GM23248 (cell line): Measurements from ENCODE around the gene CCDC141. TPM values are rescaled to one million over a fixed set of nuclear protein-coding genes. Genes with fewer than 3 reads are reported as not detected.
A peak's percentile ranks its signal among the peaks of the same experiment; 100 is the strongest.
"Not testable (repeated sequence)": the region's sequence is repeated elsewhere in the genome, so short reads cannot be mapped to it uniquely, and the experiment has no call there.

Experiments
- DNase-seq: peaks from one replicate; pipeline ENCODE4 v3.0.0-alpha.2; 2015
- H2AFZ ChIP-seq: fragments of 200-600 bp; sonication (generic); 2 replicates; pipeline ENCODE4 v1.6.1; 2016; ENCODE audit warnings: antibody characterized with exemption
- H3F3A ChIP-seq: fragments of 200-600 bp; sonication (generic); 2 replicates; pipeline ENCODE4 v1.6.1; 2016; ENCODE audit warnings: mild to moderate bottlenecking, antibody characterized with exemption, mixed run types; ENCODE audit not compliant: insufficient read depth
- H3K27ac ChIP-seq: fragments of 200-600 bp; sonication (generic); 2 replicates; pipeline ENCODE4 v1.5.1; 2016; ENCODE audit warnings: mild to moderate bottlenecking
- H3K27me3 ChIP-seq: fragments of 200-600 bp; sonication (generic); replicated peaks from 2 replicates; pipeline ENCODE4 v1.6.1; 2016; ENCODE audit warnings: mild to moderate bottlenecking; ENCODE audit not compliant: insufficient read depth
- H3K36me3 ChIP-seq: fragments of 200-600 bp; sonication (generic); 2 replicates; pipeline ENCODE4 v1.6.1; 2016; ENCODE audit warnings: low read depth, mild to moderate bottlenecking
- H3K4me1 ChIP-seq: fragments of 200-600 bp; sonication (generic); 2 replicates; pipeline ENCODE4 v1.6.1; 2016; ENCODE audit warnings: mild to moderate bottlenecking; ENCODE audit not compliant: insufficient read depth
- H3K4me2 ChIP-seq: fragments of 200-600 bp; sonication (generic); one replicate; pipeline ENCODE4 v1.6.1; 2016; ENCODE audit warnings: mild to moderate bottlenecking; ENCODE audit not compliant: unreplicated experiment
- H3K4me3 ChIP-seq: fragments of 200-600 bp; sonication (generic); 2 replicates; pipeline ENCODE4 v1.5.1; 2016; ENCODE audit warnings: mild to moderate bottlenecking
- H3K79me2 ChIP-seq: fragments of 200-600 bp; sonication (generic); 2 replicates; pipeline ENCODE4 v1.6.1; 2016; ENCODE audit warnings: mild to moderate bottlenecking; ENCODE audit not compliant: insufficient read depth
- H3K9ac ChIP-seq: fragments of 200-600 bp; sonication (generic); 2 replicates; pipeline ENCODE4 v1.6.1; 2016; ENCODE audit warnings: mild to moderate bottlenecking
- H3K9me2 ChIP-seq: fragments of 200-600 bp; sonication (generic); 2 replicates; pipeline ENCODE4 v1.6.1; 2016; ENCODE audit warnings: mixed run types, mild to moderate bottlenecking, moderate library complexity; ENCODE audit not compliant: insufficient read depth
- H3K9me3 ChIP-seq: fragments of 200-600 bp; sonication (generic); one replicate; pipeline ENCODE4 v1.6.1; 2017; ENCODE audit warnings: low read depth
- H4K20me1 ChIP-seq: fragments of 200-600 bp; sonication (generic); 2 replicates; pipeline ENCODE4 v1.6.0; 2016; ENCODE audit not compliant: insufficient read depth
- EZH2 ChIP-seq: fragments of 200-600 bp; sonication (generic); IDR thresholded peaks from 2 replicates; pipeline ENCODE4 v1.6.1; 2018; ENCODE audit warnings: antibody characterized with exemption, mild to moderate bottlenecking; ENCODE audit not compliant: insufficient read depth, poor library complexity, severe bottlenecking
- EZH2phosphoT487 ChIP-seq: fragments of 200-600 bp; sonication (generic); IDR thresholded peaks from 2 replicates; pipeline ENCODE4 v1.6.1; 2018; ENCODE audit warnings: antibody characterized with exemption, moderate library complexity, mild to moderate bottlenecking, low read depth; ENCODE audit not compliant: insufficient read depth
- WGBS, 2 experiments: methylation state at CpG; one replicate each; pipeline ENCODE4 v1.1.6; 2015 to 2017; ENCODE audit warnings: low lambda C conversion rate in 2 of 2, low coverage in 1 of 2; ENCODE audit errors: missing lambda C conversion rate in 2 of 2; 5-methylcytosine and 5-hydroxymethylcytosine counted together
- in situ Hi-C: fragments of 300-500 bp; cut with MboI; formaldehyde crosslinking; loops from 2 replicates; pipeline ENCODE4 v1.15.0; 2020
- polyA plus RNA-seq: library from polyadenylated mRNA; unstranded; fragments of >200 nt; fragmentation: Nextera tagmentation; extraction: Ambion mirVana; gene quantifications from 2 replicates; pipeline ENCODE4 v1.2.1, GENCODE V29; 2016
- total RNA-seq: library from RNA; depleted of rRNA; stranded (reverse); fragments of >200 nt; shearing (Covaris generic); gene quantifications from 2 replicates; pipeline ENCODE4 v1.2.3, GENCODE V29; 2014

The CCDC141 gene
- total and polyA plus RNA-seq, 2 experiments from 2014 or later = not detected

DNA sequence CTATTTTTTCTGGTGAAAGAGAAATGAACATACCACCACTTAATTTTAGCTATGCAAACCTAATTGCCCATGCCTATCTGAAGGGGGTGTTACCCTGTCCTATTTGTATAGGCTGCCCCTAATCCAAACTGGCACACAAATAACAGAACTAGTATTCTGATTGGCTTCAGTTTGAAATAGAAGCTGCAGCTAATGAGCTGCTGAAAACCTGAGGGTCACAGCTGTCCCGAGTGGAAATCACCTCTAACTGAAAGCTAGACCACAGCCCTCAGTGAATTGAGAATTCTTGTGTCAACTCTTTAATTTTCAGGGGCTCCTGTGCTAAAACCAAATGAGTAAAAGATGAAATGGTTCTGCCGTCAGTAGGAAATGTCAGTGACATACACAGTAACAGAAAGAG lies 28.7 kb downstream of the CCDC141 start:
- Histone ChIP-seq H3K27me3 (no peaks in the 10 kb centered on the region), H4K20me1 (no peaks in the 10 kb centered on the region), H3F3A (no peaks in the 10 kb centered on the region), H3K36me3 (no peaks in the 10 kb centered on the region), H3K79me2 (no peaks in the 10 kb centered on the region), H2AFZ (no peak overlapping the region), H3K9me2 (no peaks in the 10 kb centered on the region), H3K4me3 (no peak overlapping the region), H3K4me2 (no peak overlapping the region), H3K9ac (no peak overlapping the region), H3K9me3 (no peaks in the 10 kb centered on the region), H3K27ac (no peak overlapping the region), H3K4me1 (no peaks in the 10 kb centered on the region)
- WGBS, 2 experiments = 34 to 37% methylated on average over 2 of the region's 2 CpGs
- DNase-seq = no peak
- in situ Hi-C loops = no loop called here
- TF ChIP-seq EZH2phosphoT487 (no peak), EZH2 (no peak)

- H3K4me2 ChIP-seq = no peak overlapping the region
- no peaks in the 10 kb centered on the region for H3F3A ChIP-seq
- peak; percentile 39 for DNase-seq
- no peak overlapping the region for H3K27ac ChIP-seq
- H3K79me2 ChIP-seq = no peaks in the 10 kb centered on the region
- no peaks in the 10 kb centered on the region for H3K4me1 ChIP-seq
- no peak for TF ChIP-seq EZH2phosphoT487
- TF ChIP-seq EZH2 = no peak
- no peaks in the 10 kb centered on the region for H3K9me3 ChIP-seq
- H3K4me3 ChIP-seq = no peak overlapping the region
- no peak overlapping the region for H2AFZ ChIP-seq
- H3K27me3 ChIP-seq = no peaks in the 10 kb centered on the region
- in situ Hi-C loops = no loop called here
- H3K36me3 ChIP-seq = no peaks in the 10 kb centered on the region
- H3K9ac ChIP-seq = no peak overlapping the region
- H4K20me1 ChIP-seq = no peaks in the 10 kb centered on the region
- 1 to 4% methylated on average over 3 of the region's 3 CpGs for WGBS, 2 experiments
- H3K9me2 ChIP-seq = no peaks in the 10 kb centered on the region
Measured at GRCh38 chr2:179020156-179020750, 29.7 kb downstream of the CCDC141 start.

GRCh38 chr2:179019260-179019659 lies 30.7 kb downstream of the CCDC141 start:
- no peaks in the 10 kb centered on the region for H3K27me3 ChIP-seq
- DNase-seq = no peak
- H3K9me3 ChIP-seq = no peaks in the 10 kb centered on the region
- H4K20me1 ChIP-seq = no peaks in the 10 kb centered on the region
- no peaks in the 10 kb centered on the region for H3K36me3 ChIP-seq
- H3F3A ChIP-seq = no peaks in the 10 kb centered on the region
- no peak overlapping the region for H3K4me3 ChIP-seq
- no peak overlapping the region for H3K4me2 ChIP-seq
- H3K79me2 ChIP-seq = no peaks in the 10 kb centered on the region
- H2AFZ ChIP-seq = no peak overlapping the region
- H3K4me1 ChIP-seq = no peaks in the 10 kb centered on the region
- H3K9me2 ChIP-seq = no peaks in the 10 kb centered on the region
- no peak overlapping the region for H3K27ac ChIP-seq
- TF ChIP-seq EZH2phosphoT487 = no peak
- no peak for TF ChIP-seq EZH2
- in situ Hi-C loops = no loop called here
- H3K9ac ChIP-seq = no peak overlapping the region
- WGBS, 2 experiments = 64 to 73% methylated on average over 5 of the region's 5 CpGs

GRCh38 chr2:179017773-179018357 lies 32.1 kb downstream of the CCDC141 start:
- TF ChIP-seq EZH2phosphoT487 (no peak), EZH2 (no peak)
- no peaks in the 10 kb centered on the region for H3K9me2 ChIP-seq
- H3K36me3 ChIP-seq = no peaks in the 10 kb centered on the region
- no peak overlapping the region for H3K9ac ChIP-seq
- H3K79me2 ChIP-seq = no peaks in the 10 kb centered on the region
- H3F3A ChIP-seq = no peaks in the 10 kb centered on the region
- no peak overlapping the region for H3K4me2 ChIP-seq
- in situ Hi-C loops = no loop called here
- no peak overlapping the region for H3K4me3 ChIP-seq
- H3K9me3 ChIP-seq = no peaks in the 10 kb centered on the region
- DNase-seq = no peak
- H3K27me3 ChIP-seq = no peaks in the 10 kb centered on the region
- H2AFZ ChIP-seq = no peak overlapping the region
- H3K4me1 ChIP-seq = no peaks in the 10 kb centered on the region
- WGBS, 2 experiments = 44 to 52% methylated on average over 3 of the region's 3 CpGs
- no peak overlapping the region for H3K27ac ChIP-seq
- no peaks in the 10 kb centered on the region for H4K20me1 ChIP-seq

DNA sequence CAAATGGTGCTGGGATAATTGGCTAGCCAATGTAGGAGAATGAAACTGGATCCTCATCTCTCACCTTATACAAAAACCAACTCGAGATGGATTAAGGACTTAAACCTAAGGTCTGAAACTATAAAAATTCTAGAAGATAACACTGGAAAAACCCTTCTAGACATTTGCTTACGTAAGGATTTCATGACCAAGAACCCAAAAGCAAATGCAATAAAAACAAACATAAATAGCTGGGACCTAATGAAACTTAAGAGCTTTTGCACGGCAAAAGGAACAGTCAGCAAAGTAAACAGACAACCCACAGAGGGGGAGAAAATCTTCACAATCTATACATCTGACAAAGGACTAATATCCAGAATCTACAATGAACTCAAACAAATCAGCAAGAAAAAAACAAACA lies 35.7 kb downstream of the CCDC141 start:
- H3K9me3 ChIP-seq, H3K9ac ChIP-seq, H4K20me1 ChIP-seq, H3K4me2 ChIP-seq, H3K4me1 ChIP-seq, H3K4me3 ChIP-seq, H2AFZ ChIP-seq, H3K27ac ChIP-seq, DNase-seq, H3K79me2 ChIP-seq, in situ Hi-C loops, H3F3A ChIP-seq, H3K27me3 ChIP-seq, H3K36me3 ChIP-seq, H3K9me2 ChIP-seq: not testable (repeated sequence)
- WGBS, 2 experiments = 40 to 42% methylated on average over 3 of the region's 3 CpGs
